Hypothalamus (tissue), 51 donors: ENCODE data around the gene NRG3.

Source experiments
- DNase-seq, 51 donors: peaks; one replicate each; lab custom pipeline; 2025; lab: John Stamatoyannopoulos, UW

Gene NRG3

DNA sequence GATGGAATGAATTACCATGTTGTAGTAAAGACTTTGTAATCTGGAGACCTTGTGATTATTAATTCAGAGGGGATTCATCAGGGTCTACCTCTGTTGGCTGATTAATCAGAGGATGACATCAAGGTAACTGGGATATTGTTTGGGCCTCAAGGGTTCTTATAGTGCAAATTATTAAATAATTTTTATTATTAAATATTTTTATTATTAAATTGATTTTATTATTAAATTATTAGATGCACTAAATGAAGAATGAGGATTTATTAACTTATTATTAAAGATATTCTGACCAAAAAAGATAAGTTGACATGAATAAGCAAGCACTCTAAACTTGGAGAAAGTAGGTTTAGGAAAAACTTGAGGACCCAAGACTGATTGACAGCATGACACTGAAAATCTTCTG lies 661.7 kb downstream of the NRG3 start:
- DNase-seq: no peak

DNA sequence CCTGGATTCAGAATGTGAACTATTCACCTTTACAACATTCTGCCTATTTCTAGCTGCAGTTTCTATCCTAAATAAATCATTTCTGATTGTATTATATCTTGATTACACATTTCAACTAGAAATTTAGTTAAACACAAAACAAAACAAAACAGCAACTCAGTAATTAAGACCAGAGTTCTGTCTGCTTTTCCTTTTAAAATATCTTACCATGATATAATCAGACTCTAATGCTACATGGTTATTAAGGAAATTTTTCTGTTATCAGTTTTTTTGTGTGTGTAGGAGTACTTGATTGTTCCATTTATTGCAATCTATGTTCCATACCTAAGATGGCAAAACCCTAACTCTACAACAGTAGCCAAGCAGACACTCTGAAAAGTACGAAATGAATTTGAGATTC lies 663.3 kb downstream of the NRG3 start:
- no peak for DNase-seq

DNA sequence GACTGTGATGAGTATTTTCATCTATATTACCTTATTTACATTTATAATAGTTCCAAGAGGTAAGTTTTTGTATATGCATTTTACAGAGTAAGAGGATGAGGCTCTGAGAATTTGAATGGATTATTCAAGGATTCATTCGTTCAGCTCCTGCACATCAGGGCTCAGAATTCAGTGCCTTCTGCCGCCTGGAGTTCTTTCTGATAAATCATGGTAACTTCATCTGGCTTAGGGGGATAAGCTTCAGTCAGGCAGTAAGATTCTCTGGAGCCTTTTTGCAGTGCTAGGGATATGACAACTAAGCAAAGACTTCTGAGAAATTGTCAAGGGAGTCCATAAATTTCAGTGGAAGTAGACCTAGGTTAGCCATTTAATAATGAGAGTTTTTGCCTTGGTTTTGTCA lies 668.6 kb downstream of the NRG3 start:
- DNase-seq: no peak

DNA sequence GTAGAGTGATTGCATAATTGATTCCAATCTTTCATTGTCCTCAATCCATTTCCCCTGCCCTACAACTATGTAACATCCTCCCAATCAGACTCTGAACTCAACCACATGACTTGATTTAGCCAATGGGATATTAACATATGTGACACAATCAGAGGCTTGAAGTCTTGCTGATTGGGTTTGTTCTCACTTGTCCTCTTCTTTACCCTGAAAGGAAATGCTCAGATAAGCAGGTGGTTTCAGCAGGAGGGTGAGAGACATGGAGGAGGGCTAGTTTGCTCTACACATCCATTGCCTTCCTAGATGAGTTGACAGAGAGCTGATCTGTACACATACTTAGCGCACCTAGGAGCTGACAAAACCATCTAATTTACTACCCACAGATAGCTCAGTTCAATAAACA lies 669.4 kb downstream of the NRG3 start:
- no peak for DNase-seq

DNA sequence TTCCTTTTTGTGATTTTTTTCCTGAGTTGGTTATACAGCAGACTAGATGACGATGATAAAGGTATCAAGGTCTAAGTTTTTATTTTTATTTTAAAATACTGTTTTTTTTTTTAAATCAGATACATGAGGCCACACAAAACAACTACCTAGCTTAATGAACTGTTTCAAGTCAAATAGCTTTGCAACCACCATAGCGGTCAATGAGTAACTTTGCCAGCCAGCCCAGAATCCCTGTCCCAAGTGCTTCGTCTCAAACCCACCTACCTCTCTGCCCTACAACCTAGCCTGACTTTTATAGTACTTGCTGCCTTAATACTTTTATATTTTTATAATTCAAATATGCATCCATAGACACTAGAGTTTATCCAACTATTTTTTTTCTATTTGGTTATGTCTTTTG lies 676.5 kb downstream of the NRG3 start:
- DNase-seq: no peak

DNA sequence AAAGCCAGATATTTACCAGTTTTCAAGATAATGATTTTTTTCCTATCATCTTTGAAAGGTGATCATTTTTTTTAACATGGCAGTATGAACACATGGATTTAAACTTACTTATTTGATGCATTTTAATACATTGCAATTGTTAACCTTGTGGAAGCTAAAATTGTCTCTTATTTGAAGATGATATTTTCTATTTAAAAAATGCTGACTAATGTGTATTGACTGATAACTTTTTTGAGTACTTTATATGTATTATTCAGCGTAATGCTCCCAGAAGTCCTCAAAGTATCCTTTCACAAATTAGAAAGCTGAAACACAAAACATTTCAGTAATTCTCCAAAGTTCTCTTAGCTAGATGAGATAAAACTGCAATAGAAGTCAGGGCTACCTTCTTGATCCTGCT lies 677.3 kb downstream of the NRG3 start:
- DNase-seq: no peak

DNA sequence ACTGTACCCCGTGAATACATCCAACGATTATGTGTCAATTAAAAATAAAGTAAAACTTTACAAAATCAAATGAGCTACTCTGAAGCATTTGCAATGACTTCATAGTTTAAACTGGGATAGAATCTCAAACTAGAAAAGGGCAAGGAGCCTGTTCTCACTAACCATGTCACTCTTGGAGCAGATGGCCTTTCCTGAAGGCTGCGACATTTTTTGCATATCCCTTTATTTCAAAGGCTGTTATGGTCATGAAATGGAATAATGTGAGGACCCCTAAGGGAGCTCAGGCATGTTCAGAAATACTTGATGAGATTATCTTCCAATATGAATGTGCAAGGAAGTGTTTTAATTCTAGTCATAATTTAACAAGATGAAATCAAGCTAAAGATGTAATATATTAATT lies 679.4 kb downstream of the NRG3 start:
- no peak for DNase-seq

DNA sequence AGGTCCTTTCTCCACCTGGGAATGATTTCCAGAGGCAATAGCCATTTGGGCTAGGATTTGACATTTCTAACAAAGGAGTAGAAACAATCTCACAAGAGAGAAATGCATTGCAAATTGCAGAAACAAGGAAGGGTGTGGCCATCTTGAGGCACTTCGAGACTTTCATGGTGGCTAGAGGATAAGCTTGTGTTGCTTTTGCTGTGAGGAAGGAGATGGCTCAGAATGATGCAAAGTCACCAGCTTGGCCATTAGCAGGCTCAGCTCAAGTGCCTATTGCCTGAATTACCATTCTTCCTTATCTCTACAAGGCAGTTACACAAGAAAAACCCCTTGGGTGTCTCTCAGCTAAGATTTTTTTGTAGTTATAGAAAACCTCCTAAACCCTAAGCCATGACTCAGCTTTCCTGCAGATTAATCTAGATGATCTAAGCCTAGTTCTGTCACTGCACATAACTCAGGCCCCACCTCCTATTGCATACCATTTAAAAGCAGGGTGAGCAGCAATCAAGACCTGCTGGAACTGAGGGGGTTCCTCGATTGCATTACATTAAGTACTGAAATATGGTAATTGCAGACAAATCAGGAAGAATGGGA lies 683.1 kb downstream of the NRG3 start:
- no peak for DNase-seq

DNA sequence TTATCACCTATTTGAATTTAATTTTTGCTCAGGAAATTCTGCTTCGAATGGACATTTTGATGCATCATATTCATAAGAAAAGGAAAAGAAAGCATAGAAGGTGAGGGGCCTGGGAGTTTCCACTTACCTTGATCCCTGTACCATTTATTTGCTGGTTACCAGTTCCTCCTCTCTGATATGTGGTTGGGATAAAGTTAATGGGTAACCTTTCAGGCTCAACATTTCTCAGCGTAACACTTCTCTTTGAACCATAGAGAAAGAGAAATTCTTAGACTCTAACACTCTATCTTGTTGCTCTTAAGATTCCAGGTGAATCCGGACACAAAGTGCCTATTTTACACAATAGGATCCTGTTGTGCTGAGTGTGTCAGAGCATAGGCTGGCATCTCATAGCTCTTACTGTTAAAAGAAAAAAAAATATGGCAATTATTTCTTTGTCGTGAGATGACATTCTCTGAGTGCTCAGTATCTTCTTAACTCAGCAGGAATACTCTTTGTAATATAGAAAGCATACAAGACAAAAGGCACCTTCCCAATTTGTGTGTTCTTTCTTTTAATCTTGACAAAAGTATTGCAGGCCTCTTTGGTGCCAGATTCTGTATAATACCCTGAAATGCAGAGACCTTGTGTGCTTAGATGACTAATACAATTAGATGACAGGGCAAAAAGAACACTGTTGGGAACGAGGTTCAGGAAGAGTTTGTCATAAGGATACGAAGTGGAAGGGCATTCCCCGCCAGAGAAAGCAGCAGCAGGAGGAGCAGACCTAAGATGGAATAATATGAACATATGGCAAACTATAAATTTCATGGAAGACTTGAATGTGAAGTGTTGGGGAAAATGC lies 689.6 kb downstream of the NRG3 start:
- peak in 1 of 51 donors; percentile 23 for DNase-seq

DNA sequence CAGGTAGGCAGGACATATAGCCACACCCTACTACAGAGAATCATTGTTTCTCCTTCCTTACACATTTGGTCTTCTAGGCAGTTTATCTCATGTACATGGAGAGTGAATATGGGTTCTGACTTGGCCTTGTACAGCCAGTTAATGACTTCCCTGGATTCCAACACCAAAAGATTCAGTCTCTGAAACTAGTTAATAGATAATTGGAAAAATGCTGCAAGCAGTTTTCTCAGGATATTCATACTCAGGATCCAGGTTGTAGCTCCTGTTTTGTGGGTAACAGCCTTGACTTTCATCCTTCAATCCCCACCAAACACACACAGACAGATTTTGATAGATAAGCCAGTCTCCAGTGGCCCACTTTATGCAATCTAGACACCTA lies 690.2 kb downstream of the NRG3 start:
- DNase-seq: no peak

DNA sequence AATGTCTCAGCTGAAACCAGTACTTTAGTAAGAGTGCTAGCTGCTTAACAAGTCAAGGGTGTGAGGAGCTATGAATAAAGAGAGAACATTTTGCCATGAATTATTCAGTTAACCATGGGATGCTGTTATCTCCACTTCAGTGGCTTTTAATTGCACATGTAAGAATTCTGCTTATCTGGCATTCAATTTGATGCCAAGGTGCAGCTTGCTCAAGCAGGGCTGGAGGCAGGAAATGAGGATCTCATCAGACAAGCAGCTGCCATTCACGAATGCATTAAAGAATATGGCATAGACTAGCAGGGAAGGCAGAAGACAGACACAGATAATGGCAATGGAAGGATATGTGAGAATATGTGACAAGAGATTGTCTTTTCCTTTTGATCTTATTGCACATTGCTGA lies 697.8 kb downstream of the NRG3 start:
- no peak for DNase-seq

DNA sequence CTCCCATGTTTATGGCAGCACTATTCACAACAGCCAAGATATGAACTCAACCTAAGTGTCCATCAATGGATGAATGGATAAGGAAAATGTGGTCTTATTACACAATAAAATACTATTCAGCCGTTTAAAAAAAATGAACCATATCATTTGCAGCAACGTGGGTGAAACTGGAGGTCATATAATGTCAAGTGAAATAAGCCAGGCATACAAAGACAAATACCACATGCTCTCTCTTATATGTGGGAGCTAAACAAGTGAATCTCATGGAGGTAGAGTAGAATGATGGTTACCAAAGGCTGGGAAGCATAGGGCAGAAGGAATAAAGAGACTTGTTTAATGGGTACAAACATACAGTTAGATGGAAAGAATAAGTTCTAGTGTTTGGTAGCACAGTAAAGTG lies 699.1 kb downstream of the NRG3 start:
- no peak for DNase-seq

DNA sequence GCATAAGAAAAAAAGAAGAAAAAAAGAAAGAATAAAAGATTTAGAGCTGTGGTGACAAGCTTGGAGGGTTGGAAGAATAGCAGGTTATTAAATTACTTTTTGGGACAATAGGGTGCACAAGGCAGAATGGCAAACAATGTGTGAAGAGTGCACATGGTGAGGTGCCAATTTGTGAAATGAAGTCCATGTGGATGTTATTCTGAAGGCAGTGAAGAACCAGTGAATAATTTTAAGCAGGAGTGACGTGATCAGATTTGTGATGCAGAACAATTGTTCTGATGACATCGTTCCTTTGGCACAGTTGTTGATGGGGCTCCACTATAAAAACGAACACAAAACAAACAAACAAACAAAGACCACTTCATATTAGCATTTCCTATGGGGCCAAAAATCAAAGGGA lies 700.3 kb downstream of the NRG3 start:
- no peak for DNase-seq

DNA sequence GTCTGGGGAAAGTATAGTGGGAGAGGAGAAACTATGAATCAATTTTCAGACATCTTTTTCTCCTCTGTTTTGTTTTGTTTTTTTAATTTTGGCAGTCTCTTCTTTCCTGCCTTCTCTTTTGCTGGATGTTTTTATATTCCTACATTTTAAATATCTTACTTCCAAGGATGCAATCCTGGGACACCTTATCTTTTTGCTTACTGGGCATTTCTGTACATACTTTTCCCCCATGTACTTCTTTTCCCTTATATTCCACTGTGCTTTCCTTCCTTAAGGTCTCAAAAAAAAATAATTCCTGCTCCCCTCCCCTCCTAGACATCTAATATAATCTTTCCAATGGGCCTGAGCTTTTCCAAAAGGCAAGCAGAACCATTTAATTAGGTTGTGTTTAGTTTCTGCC lies 701.1 kb downstream of the NRG3 start:
- DNase-seq: no peak

DNA sequence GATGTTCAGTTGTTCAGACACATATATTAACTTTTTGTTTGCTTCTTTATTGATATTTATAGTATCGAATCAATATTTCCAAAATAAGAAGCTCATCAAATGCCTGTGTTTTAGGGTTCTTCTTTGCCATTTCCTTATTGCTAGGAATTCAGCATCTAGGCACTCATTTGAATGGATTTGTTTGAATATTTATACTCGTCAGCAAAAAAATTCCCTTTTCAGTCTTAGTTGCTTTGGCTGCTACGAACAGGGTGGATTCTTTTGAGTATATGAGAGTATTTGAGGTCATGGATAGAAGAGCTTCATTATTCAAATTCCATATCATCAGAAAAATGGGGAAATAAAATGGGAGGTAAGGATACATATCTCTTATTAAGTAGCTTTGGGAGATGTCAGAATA lies 706.9 kb downstream of the NRG3 start:
- DNase-seq: no peak

DNA sequence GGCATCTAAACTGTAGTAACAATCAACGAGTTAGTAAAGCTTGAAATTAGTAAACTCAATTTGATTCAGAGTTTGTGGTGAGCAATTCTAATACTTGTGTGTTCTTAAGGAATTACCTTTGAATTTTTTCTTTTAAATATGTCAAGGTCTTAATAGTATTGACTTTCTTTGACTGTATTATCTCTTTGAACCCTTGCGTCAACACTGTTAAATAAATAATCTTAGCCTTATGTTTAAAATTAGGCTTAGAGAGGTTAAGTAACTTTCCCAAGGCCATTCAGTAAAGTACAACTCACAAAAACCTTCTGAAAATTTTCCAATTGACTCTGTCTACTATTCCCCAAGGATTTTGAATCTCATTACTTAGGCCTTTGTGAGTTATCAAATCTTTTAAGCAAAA lies 716.4 kb downstream of the NRG3 start:
- no peak for DNase-seq

DNA sequence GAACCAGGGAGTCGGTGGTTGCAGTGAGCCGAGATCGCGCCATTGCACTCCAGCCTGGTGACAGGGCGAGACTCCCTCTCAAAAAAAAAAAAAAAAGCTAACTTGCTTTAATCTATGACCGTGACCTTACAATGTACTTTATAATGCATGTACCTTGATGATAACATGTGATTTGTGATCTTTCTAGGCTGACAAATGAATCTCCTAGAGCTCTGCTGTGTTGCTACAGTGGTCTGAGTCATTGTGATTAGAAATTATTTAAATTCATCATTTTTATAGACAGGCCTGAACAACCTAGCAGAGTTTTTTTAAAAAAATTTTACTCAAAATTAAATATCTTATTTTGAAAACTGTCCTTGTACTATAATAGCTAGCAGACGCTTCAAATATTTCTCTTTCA lies 722.8 kb downstream of the NRG3 start:
- DNase-seq: no peak

DNA sequence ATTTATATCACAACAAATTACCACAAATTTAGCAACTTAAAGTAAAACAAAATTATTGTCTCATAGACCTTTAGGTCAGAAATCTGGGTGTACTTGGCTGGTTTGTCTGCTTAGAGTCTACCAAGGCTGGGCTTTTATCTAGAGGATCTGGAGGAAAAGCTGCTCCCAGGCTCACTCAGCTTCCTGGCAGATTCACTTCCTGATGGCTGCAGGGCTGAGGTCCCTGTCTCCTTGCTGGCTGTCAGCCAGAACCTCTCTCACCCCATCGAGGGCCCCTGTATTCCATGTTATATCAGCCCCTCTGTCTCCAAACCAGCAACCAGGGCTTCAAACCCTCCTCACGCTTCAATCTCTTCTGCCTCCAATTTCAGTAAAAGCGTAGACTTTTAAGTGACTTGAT lies 734.9 kb downstream of the NRG3 start:
- DNase-seq: no peak

DNA sequence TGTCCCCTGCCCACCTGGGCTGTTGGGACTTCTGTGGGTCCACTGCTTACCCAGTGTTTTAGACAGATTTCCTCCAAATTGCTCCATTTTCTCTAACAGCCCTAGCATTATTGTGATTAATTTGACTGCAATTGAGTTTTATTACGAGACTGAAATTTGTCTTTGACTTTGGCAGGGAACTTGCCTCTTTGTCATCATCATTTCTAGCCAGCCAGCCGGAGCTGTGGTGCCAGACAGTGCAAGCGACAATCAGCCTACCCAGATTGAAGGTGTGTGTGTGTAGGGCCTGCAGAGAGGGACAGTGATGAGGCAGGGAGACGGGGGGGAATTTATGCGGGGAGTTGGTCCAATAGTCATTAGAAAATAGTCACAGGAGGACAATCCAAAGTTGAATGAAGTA lies 743.0 kb downstream of the NRG3 start:
- no peak for DNase-seq

DNA sequence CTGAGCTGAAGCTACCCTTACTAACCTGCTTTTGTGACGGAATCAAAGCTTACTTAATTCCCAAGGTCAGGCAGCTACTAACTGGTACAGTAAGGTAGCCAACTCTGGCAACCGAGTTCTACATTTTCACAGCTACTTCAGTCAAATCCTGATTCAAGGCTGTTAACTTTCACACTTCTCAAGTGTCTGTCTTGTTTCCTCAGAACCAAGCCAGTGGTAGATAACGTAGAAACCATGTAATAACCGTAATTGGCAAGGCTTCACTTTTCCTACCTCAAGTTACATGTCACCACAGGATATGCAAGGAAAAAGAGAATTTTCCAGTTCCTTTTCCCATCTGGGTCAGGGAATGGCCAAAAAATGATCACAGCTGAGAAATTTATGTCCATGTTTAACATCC lies 746.7 kb downstream of the NRG3 start:
- DNase-seq: no peak

DNA sequence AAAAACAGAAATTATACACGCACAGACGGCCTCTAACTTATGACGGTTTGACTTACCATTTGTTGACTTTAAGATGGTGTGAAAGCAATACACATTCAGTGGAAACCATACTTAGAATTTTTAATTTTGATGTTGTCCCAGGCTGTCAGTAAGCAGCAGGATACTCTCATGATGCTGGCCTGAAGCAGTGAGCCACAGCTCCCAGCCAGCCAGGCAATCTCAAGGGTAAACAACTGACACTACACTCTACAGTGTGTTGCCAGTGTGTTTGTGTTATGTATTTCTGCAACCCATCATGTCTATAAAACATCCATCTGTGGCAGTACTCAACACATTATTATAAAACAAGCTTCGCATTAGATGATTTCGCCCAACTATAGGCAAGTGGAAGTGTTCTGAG lies 747.5 kb downstream of the NRG3 start:
- no peak for DNase-seq

DNA sequence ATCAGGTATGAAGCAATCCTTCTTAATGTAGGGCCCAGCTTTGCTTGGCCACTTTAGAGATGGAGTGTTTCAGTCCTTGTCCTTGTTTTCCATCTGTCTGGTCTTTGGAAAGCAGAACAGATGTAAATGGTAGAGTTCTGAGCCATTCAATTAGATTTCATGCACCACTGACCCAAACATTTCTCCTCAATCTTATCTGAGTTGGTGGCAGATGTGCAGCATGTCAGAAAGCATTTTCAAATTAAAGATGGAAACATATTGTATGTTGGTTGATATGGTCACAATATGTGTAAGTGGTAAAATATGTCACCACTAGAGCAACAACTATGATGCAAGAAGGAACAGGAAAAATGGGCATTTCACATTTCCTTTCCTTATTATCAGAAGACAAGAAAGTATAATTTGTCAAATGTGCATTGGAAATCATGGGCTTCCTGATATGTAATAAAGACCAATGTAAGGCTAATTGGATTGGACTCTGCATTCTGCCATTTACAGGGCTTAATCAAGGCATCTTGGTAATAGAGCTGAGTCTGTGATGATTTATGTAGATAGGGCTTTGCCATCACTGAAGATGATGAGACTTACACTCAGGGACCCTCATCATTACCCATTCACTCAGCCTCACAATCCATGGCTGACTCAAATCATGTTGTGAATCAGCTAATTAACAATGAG lies 750.7 kb downstream of the NRG3 start:
- no peak for DNase-seq
